ENCODE results near the gene CREB3L2. TPM values are rescaled to one million over a fixed set of nuclear protein-coding genes. Genes with fewer than 3 reads are reported as not detected.
A peak's percentile ranks its signal among the peaks of the same experiment; 100 is the strongest.

Gene CREB3L2
- total RNA-seq, 4 donors from 2014 or later: 16.4 to 37.0 (median 19.9) TPM

DNA sequence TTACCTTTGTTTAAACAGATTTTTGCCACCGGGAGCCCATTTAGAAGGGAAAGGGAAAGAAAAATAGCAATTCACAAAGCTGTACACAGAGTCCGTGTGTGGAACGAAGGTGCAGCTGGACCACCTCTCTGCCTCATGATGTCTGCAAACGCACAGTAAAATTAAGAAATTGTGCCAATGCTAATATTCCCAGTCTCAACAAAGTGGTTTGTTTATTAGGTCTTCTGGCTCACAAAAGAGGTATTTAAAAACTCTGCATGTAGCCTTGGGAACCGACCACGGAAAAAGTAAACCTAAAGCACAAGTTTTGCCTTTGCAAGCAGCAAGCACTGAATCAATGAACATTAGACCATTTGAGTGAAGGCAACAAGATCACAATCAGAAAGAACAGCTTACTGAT lies 57.7 kb downstream of the CREB3L2 start:
- DNase-seq: no peak
- WGBS, 2 donors (ENCODE audit: low coverage in 1 of 2): 62 to 70% methylated on average over 5 to 6 of the region's 6 CpGs

GRCh38 chr7:137943132-137943551 lies 58.7 kb downstream of the CREB3L2 start:
- Histone ChIP-seq H3K4me1 (peaks cover 4 to 55% (median 41%) of the 10 kb centered on the region in 4 donors), H3K27me3 (no peaks in the 10 kb centered on the region), H3K27ac (peak overlapping the region; percentile 54 to 78 (median 68)), H3K4me3 (no peak overlapping the region), H3K36me3 (no peaks in the 10 kb centered on the region), H3K9me3 (no peaks in the 10 kb centered on the region)
- intact Hi-C loops (cut with DNase I; ENCODE audit: low total_unique reads): no loop called here
- TF ChIP-seq POLR2A (IDR thresholded peaks at IDR 0.05) (no peak), EP300 (IDR thresholded peaks at IDR 0.05; ENCODE audit: low read depth) (no peak), POLR2AphosphoS5 (IDR thresholded peaks at IDR 0.05) (peak in 2 of 3 donors; percentile 45 to 52)
- TF ChIP-seq, protein P1, sequence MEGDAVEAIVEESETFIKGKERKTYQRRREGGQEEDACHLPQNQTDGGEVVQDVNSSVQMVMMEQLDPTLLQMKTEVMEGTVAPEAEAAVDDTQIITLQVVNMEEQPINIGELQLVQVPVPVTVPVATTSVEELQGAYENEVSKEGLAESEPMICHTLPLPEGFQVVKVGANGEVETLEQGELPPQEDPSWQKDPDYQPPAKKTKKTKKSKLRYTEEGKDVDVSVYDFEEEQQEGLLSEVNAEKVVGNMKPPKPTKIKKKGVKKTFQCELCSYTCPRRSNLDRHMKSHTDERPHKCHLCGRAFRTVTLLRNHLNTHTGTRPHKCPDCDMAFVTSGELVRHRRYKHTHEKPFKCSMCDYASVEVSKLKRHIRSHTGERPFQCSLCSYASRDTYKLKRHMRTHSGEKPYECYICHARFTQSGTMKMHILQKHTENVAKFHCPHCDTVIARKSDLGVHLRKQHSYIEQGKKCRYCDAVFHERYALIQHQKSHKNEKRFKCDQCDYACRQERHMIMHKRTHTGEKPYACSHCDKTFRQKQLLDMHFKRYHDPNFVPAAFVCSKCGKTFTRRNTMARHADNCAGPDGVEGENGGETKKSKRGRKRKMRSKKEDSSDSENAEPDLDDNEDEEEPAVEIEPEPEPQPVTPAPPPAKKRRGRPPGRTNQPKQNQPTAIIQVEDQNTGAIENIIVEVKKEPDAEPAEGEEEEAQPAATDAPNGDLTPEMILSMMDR (IDR thresholded peaks at IDR 0.05): no peak
- in situ Hi-C loops (cut with MboI; ENCODE audit: low pct_ligation_motif_present in 1 of 4, low pct_unique_long_range_greater_than_20kb in 1 of 4, low sequenced_read_pairs in 3 of 4): no loop called here
- 73% methylated on average over 2 of the region's 2 CpGs; no CpG with 5 or more reads in 1 of the 2 donors for WGBS, 2 donors (ENCODE audit: low coverage in 1 of 2)
- no peak for DNase-seq

More for the DNA sequence above, 57.7 kb downstream of the CREB3L2 start:
- in situ Hi-C loops (cut with MboI; ENCODE audit: low pct_ligation_motif_present in 1 of 4, low pct_unique_long_range_greater_than_20kb in 1 of 4, low sequenced_read_pairs in 3 of 4) (no loop called here), intact Hi-C loops (cut with DNase I; ENCODE audit: low total_unique reads) (no loop called here)
- peak overlapping the region; percentile 54 to 78 (median 68) for H3K27ac ChIP-seq
- H3K4me1 ChIP-seq: peaks cover 4 to 64% (median 43%) of the 10 kb centered on the region in 4 donors
- no peak overlapping the region for H3K4me3 ChIP-seq
- no peaks in the 10 kb centered on the region for H3K9me3 ChIP-seq
- TF ChIP-seq EP300 (IDR thresholded peaks at IDR 0.05; ENCODE audit: low read depth) (peak; percentile 37), POLR2A (IDR thresholded peaks at IDR 0.05) (no peak), POLR2AphosphoS5 (IDR thresholded peaks at IDR 0.05) (peak in 2 of 3 donors; percentile 15 to 18)
- TF ChIP-seq, protein P1 (IDR thresholded peaks at IDR 0.05): no peak
- H3K36me3 ChIP-seq: no peaks in the 10 kb centered on the region
- H3K27me3 ChIP-seq: no peaks in the 10 kb centered on the region

DNA sequence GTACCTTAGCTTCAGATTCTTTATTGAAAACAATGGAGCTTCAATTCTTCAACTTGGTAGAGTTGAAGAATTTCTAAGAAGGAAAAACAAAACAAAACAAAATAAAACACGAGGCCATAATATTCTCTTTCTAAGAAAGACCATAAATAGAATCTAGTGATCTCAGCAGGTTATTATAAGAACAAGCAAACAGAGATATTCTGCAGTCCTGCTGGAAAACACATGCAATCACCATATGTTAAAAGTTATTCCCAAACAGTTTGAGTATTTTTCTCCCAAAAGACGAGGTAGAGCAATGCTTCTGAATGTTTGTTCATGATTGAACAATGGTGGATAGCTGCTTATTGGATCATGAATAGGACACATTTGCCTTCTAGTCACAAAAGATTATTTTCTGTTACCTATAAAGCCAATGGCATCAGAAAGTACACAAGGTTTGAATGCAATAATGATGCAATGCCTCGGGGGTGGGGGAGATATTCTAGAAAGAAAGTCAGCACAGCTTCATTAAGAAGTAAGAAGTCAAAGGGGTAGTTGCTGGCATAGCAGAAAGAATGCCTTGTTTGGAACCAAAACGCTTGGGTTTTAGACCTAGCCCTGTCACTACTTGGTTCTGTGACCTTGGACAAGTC lies 59.3 kb downstream of the CREB3L2 start:
- no peak for DNase-seq
- Histone ChIP-seq H3K4me1 (peaks cover 4 to 55% (median 41%) of the 10 kb centered on the region in 4 donors), H3K27me3 (no peaks in the 10 kb centered on the region), H3K27ac (peak overlapping the region; percentile 54 to 78 (median 68)), H3K9me3 (no peaks in the 10 kb centered on the region), H3K4me3 (no peak overlapping the region), H3K36me3 (no peaks in the 10 kb centered on the region)
- in situ Hi-C loops (cut with MboI; ENCODE audit: low pct_ligation_motif_present in 1 of 4, low pct_unique_long_range_greater_than_20kb in 1 of 4, low sequenced_read_pairs in 3 of 4): no loop called here
- intact Hi-C loops (cut with DNase I; ENCODE audit: low total_unique reads): no loop called here
- no peak for TF ChIP-seq POLR2AphosphoS5 (IDR thresholded peaks at IDR 0.05)
- TF ChIP-seq EP300 (IDR thresholded peaks at IDR 0.05; ENCODE audit: low read depth): no peak
- TF ChIP-seq POLR2A (IDR thresholded peaks at IDR 0.05): no peak
- TF ChIP-seq, protein P1 (IDR thresholded peaks at IDR 0.05): no peak
- WGBS, 2 donors (ENCODE audit: low coverage in 1 of 2): 56 to 65% methylated on average over 2 to 4 of the region's 4 CpGs

DNA sequence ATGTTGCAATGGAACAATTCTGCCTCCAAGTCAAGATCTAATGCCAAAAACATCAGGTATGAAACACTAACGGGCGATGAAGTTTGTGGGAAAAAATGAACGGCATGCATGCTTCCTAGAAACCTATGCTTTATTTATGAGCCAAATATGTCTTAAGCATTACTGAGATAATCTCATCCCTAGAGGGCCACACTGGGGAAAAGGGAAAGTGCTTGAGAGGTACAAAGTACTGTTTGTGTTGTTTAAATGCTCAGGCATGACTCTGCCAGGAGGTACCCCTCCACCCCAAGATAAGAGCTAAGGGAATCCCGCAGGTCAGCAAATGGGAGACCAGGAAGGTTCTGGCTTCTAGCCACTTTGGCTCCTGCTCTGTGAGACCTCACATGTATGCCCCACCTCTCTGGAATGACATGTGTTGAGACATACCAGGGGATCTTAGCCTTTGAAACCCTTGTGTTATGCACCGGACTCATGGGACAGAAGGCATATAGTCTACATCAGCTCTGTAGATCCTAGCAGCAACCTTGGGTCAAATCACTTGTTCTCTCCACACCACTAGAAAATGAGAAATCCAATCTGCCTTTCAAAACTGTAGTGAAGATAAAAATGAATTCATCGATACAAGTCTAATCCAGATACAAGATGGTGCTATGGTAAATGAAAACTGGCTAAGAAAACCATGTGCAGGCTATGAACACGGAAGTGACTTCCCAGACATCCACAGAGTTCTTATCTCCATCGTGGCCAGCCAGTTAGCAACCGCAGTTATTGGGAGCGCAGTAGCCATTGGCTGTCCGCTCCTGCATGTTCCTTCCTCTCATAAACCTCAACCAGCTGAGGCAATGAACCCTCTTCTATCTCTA lies 61.0 kb downstream of the CREB3L2 start:
- DNase-seq: peak; percentile 25
- TF ChIP-seq POLR2AphosphoS5 (IDR thresholded peaks at IDR 0.05) (no peak), POLR2A (IDR thresholded peaks at IDR 0.05) (no peak), EP300 (IDR thresholded peaks at IDR 0.05; ENCODE audit: low read depth) (no peak)
- TF ChIP-seq, protein P1 (IDR thresholded peaks at IDR 0.05): no peak
- H3K4me1 ChIP-seq: peaks cover 11 to 71% (median 56%) of the 10 kb centered on the region in 4 donors

More for the DNA sequence above, 61.0 kb downstream of the CREB3L2 start:
- intact Hi-C loops (cut with DNase I; ENCODE audit: low total_unique reads) (no loop called here), in situ Hi-C loops (cut with MboI; ENCODE audit: low pct_ligation_motif_present in 1 of 4, low pct_unique_long_range_greater_than_20kb in 1 of 4, low sequenced_read_pairs in 3 of 4) (no loop called here)
- no peak overlapping the region for H3K4me3 ChIP-seq
- H3K27ac ChIP-seq: peak overlapping the region; percentile 3 to 78 (median 37)
- H3K36me3 ChIP-seq: no peaks in the 10 kb centered on the region
- H3K27me3 ChIP-seq: no peaks in the 10 kb centered on the region
- no peaks in the 10 kb centered on the region for H3K9me3 ChIP-seq
- WGBS, 2 donors (ENCODE audit: low coverage in 1 of 2): 77 to 87% methylated on average over 5 to 11 of the region's 11 CpGs
